Upper lobe of left lung (tissue), 4 donors: Measurements from ENCODE around the gene MYL7.

Experiments
- CTCF ChIP-seq, 6 experiments: fragments of 450-650 bp in 4 of 6; fragments of 200-600 bp in 2 of 6; sonication (generic) in 2 of 6; IDR thresholded peaks; one replicate each; pipeline ENCODE4 v1.5.1; 2016 to 2019; ENCODE audit warnings: antibody characterized with exemption in 6 of 6
- EP300 ChIP-seq, 4 donors: sonication (generic); formaldehyde crosslinking; IDR thresholded peaks; one replicate each; pipeline ENCODE4 v1.5.1; 2017; ENCODE audit warnings: antibody characterized with exemption in 4 of 4, control low read depth in 2 of 4
- POLR2A ChIP-seq, 4 donors: fragments of 450-650 bp; IDR thresholded peaks; one replicate each; pipeline ENCODE4 v1.5.1; 2016 to 2017; ENCODE audit warnings: antibody characterized with exemption in 4 of 4, mild to moderate bottlenecking in 2 of 4
- POLR2AphosphoS5 ChIP-seq, 2 donors: sonication (generic); formaldehyde crosslinking; IDR thresholded peaks; one replicate each; pipeline ENCODE4 v1.5.1; 2017; ENCODE audit warnings: antibody characterized with exemption in 2 of 2

- TF ChIP-seq POLR2AphosphoS5 (IDR thresholded peaks at IDR 0.05) (no peak), POLR2A (IDR thresholded peaks at IDR 0.05) (no peak), CTCF (IDR thresholded peaks at IDR 0.05) (no peak), EP300 (IDR thresholded peaks at IDR 0.05) (no peak)
These were observed 35.4 kb upstream of the MYL7 start for GRCh38 chr7:44176486-44176885.
